ENCODE measurements around the gene SEMA5B.

SEMA5B gene

GRCh38 chr3:123024056-123024455 is 3.5 kb downstream of the SEMA5B start:
- DNase-seq (ENCODE audit: low read depth) = no peak

DNA sequence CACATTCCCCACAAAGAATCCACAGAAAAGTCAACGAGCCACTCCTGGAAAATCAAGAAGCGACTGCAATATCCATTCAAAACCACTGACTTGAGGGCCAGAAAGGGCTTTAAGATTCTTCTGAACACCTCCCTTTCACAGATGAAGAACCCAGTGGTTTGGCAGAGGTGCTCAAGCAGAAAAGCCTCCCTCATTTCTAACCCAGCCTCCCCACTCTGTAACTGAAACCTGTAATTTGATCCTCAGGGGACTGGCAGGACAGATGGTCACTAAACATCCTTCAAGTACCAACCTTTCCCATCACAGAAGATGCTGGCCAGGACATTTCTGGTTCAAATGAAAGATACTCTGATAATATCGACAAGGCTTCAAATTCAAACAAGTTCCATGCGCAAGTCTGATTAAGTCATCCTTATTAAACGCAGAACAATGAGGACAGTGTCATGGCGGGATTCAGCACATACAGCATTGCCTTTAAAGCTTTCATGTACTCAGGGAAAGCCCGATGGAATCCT is 5.5 kb downstream of the SEMA5B start:
- DNase-seq (ENCODE audit: low read depth) = no peak

- DNase-seq (ENCODE audit: low read depth) = no peak
These were observed 6.2 kb downstream of the SEMA5B start for GRCh38 chr3:123021388-123021787.

GRCh38 chr3:123020709-123021108 is 6.9 kb downstream of the SEMA5B start:
- no peak for DNase-seq (ENCODE audit: low read depth)

- no peak for DNase-seq (ENCODE audit: low read depth)
These were observed 8.0 kb downstream of the SEMA5B start for GRCh38 chr3:123019591-123019990.

DNA sequence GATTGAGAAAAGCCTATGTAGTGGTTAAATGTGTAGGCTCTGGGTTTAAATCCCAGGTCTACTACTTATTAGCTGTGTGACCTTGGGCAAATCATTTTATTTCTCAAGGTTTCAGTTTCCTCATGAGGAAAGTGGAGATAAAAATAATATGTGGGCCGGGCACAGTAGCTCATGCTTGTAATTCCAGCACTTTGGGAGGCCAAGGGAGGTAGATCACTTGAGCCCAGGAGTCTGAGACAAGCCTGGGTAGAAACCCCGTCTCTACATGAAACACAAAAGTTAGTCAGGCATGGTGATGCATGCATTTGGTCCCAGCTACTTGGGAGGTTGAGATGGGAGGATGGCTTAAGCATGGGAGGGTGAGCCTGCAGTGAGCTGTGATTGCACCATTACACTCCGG is 8.4 kb downstream of the SEMA5B start:
- DNase-seq (ENCODE audit: low read depth) = no peak

DNA sequence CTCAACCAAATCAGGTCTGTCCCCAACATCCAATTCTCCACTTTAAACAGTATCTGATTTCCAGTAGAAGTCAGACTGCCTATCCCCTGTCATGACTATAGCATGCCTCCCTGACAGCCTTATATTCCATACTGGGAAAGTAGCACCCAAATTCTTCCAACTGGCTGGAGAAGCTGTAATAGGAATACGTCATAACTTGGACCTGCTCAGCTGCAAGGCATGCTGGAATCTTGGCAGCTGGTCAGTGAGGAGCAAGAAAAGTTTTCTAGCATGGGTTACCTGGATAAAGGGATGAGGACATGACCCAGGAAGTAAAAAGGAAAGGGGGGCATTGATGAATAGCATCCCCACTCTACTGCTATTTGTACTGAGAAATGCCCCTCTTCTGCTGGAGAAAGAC is 8.9 kb downstream of the SEMA5B start:
- DNase-seq (ENCODE audit: low read depth) = no peak

- no peak for DNase-seq (ENCODE audit: low read depth)
These were observed 12.0 kb downstream of the SEMA5B start for GRCh38 chr3:123015596-123015995.

DNA sequence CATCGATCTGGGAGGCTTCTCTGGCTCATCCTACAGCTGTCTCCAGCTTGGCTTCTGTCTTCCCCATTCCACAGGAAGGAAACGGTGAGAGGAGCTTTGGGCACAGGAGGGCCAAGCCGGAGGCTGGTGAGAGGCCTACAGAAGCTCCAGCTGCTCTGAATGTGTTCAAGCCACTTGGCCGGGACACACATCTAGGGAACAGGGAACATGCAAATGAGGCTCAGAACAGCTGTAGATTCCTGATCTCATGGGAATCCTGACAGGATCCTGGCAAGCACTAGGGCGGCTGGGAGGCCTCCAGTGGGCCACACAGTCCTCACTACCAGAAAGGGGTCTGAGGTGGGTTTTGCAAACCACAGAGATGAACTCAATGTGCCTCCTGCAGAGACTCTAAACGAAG is 13.7 kb downstream of the SEMA5B start:
- no peak for DNase-seq (ENCODE audit: low read depth)

GRCh38 chr3:123012652-123013051 is 14.9 kb downstream of the SEMA5B start:
- no peak for DNase-seq (ENCODE audit: low read depth)

DNA sequence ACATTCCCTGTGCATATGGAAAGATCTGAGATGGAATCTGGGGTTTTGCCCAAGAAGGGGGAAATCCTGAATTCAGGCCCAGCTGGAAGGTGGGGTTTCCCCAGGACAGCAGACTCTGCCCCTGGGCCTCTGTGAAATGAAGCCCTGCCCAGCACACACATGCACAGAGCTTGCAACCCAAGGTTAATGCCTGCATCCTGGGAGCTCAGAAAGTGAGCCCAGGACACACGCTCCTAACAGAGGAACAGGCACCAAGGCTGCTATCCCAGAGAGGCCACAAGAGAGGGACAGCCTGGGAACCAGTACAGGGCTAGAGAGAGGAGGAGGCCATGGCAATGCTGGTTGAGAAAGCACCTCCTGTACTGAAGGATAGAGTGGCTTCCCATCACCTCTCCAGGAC is 16.1 kb downstream of the SEMA5B start:
- no peak for DNase-seq (ENCODE audit: low read depth)

GRCh38 chr3:123008840-123009239 is 18.7 kb downstream of the SEMA5B start:
- DNase-seq (ENCODE audit: low read depth) = no peak

GRCh38 chr3:123006609-123007008 is 21.0 kb downstream of the SEMA5B start:
- no peak for DNase-seq (ENCODE audit: low read depth)

DNA sequence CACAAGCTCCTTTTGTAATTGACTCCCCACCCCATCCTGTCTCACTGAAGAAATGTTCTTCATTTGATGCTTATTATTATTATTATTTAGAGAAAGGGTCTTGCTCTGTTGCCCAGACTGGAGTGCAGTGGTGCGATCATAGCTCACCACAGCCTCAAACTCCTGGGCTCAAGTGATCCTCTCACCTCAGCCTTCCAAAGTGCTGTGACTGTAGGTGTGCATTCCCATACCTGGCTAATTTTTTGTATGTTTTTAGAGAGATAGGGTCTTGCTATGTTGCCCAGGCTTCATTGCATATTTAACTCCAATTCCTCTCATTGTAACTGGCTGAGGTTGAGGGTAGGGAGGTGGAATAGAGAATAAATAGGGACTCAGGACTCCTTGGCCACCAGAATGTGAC is 22.3 kb downstream of the SEMA5B start:
- no peak for DNase-seq (ENCODE audit: low read depth)

DNA sequence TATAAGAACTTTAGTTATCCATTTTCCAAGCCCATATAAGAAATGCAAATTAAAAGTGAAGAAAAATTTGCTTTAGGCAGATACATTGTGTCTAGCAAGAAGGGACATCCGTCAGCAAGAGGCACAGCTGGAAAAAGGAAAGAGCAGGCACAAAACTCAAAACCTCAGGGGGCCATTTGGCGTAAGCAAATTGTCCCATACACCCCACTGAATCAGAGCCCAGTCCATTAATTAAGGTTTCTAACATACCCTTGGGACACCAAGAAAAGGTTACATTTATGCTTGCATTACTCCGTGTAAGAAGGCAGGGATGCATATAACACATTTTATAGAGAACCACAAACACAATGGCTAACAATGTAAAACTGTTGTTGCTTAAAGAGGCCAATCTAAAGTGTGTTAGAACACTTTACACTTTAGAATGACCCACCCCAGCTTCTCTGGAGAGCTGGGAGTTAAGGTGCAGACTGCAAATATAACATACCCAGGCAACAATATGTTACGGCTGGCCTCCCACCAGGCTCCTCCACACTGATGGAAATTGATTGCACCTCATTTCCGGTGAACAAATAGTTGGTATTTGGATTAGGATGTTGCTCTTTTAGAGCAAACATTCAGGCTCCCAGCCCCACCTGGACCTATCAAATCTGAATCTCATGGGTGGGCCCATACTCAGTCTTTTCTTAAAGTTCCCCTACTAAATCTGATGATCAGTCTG is 23.2 kb downstream of the SEMA5B start:
- no peak for DNase-seq (ENCODE audit: low read depth)

DNA sequence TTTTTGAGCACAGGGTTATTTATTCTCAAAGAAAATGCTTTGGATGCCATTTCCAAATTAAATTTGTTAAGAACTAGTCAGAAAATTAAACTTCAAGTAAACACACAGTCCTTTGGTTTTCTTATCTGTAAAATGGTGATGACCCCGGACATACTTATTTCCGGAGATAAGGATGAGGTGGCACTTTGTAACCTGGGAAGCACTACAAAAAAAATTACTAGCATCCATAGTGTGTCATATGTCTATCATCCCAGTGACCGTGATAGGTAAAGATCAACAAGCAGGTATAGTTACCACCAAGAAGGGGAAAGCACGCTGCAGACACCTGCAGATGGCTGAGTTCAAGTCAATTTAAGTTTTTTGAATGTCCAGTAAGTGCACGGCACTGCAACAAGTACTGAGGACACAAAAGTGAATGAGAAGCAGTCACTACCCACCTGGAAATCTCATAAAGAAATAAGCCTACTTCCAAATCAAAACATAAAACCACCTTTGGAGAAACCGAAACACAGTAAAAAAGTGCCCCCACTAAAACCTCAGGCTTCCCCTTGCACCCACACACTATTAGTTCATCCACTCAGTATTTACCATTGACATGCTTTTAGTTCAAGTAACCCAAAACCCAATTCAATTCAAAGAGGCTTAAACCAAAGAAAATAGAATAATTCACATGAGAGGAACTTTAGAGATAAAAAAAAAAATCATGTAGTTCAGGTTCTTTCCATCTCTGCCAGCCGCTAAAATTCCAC is 24.6 kb downstream of the SEMA5B start:
- no peak for DNase-seq (ENCODE audit: low read depth)

DNA sequence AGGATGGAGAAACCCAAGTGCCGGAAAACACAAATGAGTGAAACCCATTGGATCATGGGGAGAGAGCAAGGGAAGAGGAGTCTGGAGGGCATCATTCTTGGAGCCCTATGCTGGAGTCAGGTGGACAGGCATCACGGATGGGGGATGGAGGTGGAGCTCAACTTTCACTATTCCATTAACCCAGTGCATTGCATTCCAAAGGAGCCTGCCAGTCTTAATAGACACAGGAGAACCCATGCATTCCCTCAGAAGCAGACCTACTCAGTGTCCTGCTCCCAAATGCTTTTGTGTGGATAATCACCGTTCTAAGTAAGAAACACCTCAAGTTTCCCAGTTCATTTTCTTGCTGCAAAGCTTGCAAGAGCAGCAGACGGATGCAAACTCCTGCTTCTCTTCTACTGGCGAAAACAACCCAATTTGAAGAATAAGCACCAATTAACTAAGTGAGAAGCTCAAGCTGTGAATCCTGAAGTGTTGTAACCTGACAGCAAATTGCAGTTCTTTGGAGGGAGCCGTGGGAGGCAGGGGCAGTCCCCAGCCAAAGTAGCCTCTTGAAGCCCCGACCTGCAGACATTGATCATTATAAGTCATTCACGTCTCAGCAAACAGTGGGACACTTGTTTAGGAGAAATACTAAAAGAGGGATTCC is 25.3 kb downstream of the SEMA5B start:
- no peak for DNase-seq (ENCODE audit: low read depth)

DNA sequence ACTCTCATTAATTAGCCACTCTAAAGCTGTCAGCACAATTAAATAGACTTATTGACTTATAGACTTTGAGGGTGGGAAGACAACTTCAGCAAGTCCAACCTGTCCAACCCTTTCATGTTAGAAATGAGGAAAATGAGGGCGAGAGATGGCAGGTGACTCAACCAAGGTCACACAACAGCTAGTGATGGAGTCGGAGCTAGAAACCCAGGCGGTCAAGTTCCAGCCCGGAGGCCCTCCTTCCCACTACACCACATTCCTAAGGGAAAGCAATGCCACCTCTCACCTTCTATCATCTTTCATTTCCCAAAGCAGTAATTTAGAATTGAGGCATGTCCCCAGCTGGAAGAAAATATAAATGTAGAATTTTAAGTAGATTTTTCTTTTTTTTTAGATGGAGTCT is 28.7 kb downstream of the SEMA5B start:
- DNase-seq (ENCODE audit: low read depth) = no peak

DNA sequence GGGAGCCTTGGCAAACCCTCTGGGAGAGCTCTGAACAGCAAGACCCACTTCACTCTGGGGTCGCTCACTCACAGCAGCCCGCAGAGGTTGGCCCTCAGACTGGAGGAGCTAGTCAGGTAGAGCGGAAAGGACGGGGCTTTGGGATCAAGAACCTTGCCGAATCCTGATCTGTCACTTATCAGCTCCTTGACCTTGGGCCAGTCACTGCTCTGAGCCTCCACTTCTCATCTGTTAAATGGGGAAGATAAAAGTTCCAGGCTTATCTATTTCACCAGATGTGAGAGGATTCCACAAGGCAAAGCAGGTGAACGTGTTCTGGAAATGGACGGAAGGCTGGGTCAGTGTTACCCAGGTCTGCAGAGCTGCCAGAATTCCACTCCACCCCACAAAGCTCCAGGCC is 29.4 kb downstream of the SEMA5B start:
- no peak for DNase-seq (ENCODE audit: low read depth)

- no peak for DNase-seq (ENCODE audit: low read depth)
These were observed 31.5 kb downstream of the SEMA5B start for GRCh38 chr3:122996038-122996580.

DNA sequence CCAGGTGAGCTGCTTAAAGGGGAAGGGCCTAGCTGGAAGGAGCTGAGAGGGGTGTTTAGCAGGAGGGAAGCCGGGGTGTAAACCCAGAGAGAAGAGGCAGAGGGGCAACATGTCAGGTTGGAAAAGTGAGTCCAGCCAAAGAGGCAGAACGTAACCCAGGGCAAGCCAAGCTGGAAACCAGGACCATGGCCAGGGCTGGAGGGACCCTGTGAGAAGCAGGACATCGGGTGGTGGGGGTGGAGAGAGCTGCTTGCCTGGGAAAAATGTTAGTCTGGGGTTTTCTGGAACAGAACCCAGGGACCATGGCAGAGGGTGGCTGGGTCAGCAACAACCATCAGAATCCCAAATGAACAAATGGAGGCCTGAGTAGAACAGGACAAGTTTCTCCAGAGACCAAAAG is 32.6 kb downstream of the SEMA5B start:
- DNase-seq (ENCODE audit: low read depth) = no peak

DNA sequence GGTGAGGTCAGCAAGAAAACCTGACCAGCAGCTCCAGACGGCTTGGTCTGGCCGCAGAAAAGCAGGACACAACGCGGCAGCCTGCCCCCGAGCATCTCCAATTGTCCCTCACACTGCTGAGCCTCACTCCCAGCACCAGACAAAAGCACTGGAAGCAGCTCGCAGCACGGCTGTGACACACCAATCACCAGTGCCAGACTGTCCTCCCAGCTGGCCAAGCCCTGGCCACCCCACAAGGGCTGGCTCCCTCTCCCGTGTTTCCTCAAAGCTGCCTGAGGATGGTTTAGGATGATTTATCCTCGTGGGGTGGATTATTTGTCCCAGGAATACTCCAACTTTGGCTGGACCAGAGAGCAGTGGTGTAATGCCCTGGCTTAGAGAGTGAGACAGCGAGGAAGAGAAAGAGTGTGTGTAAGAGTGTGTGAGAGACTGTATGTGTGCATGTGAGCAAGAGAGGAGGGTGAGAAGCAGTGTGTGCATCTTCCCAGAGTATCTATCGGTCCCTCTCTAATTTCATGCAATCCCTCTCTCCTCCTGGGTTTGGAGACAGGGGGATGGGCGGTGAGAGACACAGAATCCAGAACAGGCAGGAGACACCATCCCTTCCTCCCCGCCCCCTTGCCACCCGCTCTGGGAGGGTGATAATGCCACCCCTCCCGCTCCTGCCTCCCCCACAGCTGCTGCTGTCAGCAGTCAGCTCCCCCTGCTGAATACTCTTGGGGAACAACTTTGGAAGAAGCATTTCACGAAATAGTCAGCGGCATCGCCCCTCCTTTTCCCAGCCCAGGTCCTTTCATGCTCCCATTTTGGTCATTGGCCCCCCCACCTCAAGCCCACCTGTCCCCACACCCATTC is 34.2 kb downstream of the SEMA5B start:
- no peak for DNase-seq (ENCODE audit: low read depth)

All from activated gamma-delta T cell treated with anti-CD3 and anti-CD28 coated beads, Interleukin-2, amount 50 U/mL, for 16 hours (primary cell).